Measurements from ENCODE around the gene PPP6R1. TPM values are rescaled to one million over a fixed set of nuclear protein-coding genes. Genes with fewer than 3 reads are reported as not detected.
A peak's percentile ranks its signal among the peaks of the same experiment; 100 is the strongest.

The PPP6R1 gene
- total RNA-seq, 1 donor = 38.9 TPM

- peak; percentile 48 for DNase-seq (ENCODE audit: low read depth)
- H3K4me3 ChIP-seq (ENCODE audit: low read depth, low read length) = no peak overlapping the region
- TF ChIP-seq CTCF (IDR thresholded peaks at IDR 0.05; ENCODE audit: insufficient read depth, low read depth, low read length) = no peak
These were observed 45.6 kb upstream of the PPP6R1 start for GRCh38 chr19:55304279-55304978.

- no peak for DNase-seq (ENCODE audit: low read depth)
- TF ChIP-seq CTCF (IDR thresholded peaks at IDR 0.05; ENCODE audit: insufficient read depth, low read depth, low read length) = no peak
- no peak overlapping the region for H3K4me3 ChIP-seq (ENCODE audit: low read depth, low read length)
These were observed 44.7 kb upstream of the PPP6R1 start for GRCh38 chr19:55303477-55303876.

- peak overlapping the region; percentile 45 for H3K4me3 ChIP-seq (ENCODE audit: low read depth, low read length)
- DNase-seq (ENCODE audit: low read depth) = no peak
- no peak for TF ChIP-seq CTCF (IDR thresholded peaks at IDR 0.05; ENCODE audit: insufficient read depth, low read depth, low read length)
These were observed 43.5 kb upstream of the PPP6R1 start for GRCh38 chr19:55302318-55302703.

- peak overlapping the region; percentile 45 for H3K4me3 ChIP-seq (ENCODE audit: low read depth, low read length)
- DNase-seq (ENCODE audit: low read depth) = peak; percentile 73
- peak; percentile 85 for TF ChIP-seq CTCF (IDR thresholded peaks at IDR 0.05; ENCODE audit: insufficient read depth, low read depth, low read length)
These were observed 42.9 kb upstream of the PPP6R1 start for GRCh38 chr19:55301459-55302317.

- DNase-seq (ENCODE audit: low read depth) = no peak
These were observed 42.2 kb upstream of the PPP6R1 start for GRCh38 chr19:55300886-55301458.

GRCh38 chr19:55299991-55300390 is 41.2 kb upstream of the PPP6R1 start:
- H3K4me3 ChIP-seq (ENCODE audit: low read depth, low read length) = no peak overlapping the region
- no peak for TF ChIP-seq CTCF (IDR thresholded peaks at IDR 0.05; ENCODE audit: insufficient read depth, low read depth, low read length)
- no peak for DNase-seq (ENCODE audit: low read depth)

More at GRCh38 chr19:55300886-55301458, 42.2 kb upstream of the PPP6R1 start:
- no peak for TF ChIP-seq CTCF (IDR thresholded peaks at IDR 0.05; ENCODE audit: insufficient read depth, low read depth, low read length)
- H3K4me3 ChIP-seq (ENCODE audit: low read depth, low read length) = no peak overlapping the region

Data from fibroblast of villous mesenchyme (primary cell).